H1 (cell line): ENCODE measurements around the gene DDX31. TPM values are rescaled to one million over a fixed set of nuclear protein-coding genes. Genes with fewer than 3 reads are reported as not detected.

Experiments used
- CHD7 ChIP-seq: fragments of 300-600 bp; sonication (generic); IDR thresholded peaks from 2 replicates; pipeline ENCODE4 v1.7.1; 2012; ENCODE audit warnings: low read length, moderate library complexity, mild to moderate bottlenecking, inconsistent platforms; ENCODE audit not compliant: insufficient replicate concordance
- CREB1 ChIP-seq: IDR thresholded peaks from 2 replicates; pipeline ENCODE4 v1.6.1; 2012; ENCODE audit warnings: inconsistent platforms
- POU5F1 ChIP-seq: IDR thresholded peaks from 2 replicates; pipeline ENCODE4 v1.6.1; 2011; ENCODE audit warnings: low read depth, mild to moderate bottlenecking, low read length, moderate library complexity
- RAD21 ChIP-seq, 2 experiments: IDR thresholded peaks in 1 of 2; conservative IDR thresholded peaks in 1 of 2; 2 replicates each; pipeline ENCODE4 v1.6.1; 2011; ENCODE audit warnings: low read depth in 2 of 2, low read length in 2 of 2, improper control_type of control experiment in 1 of 2, inconsistent platforms in 1 of 2, mild to moderate bottlenecking in 1 of 2, moderate library complexity in 1 of 2
- RXRA ChIP-seq: IDR thresholded peaks from 2 replicates; pipeline ENCODE4 v1.6.1; 2011; ENCODE audit warnings: low read depth, mild to moderate bottlenecking, low read length, moderate library complexity; ENCODE audit not compliant: insufficient read depth
- polyA plus RNA-seq, 7 experiments: library from polyadenylated mRNA; depleted of rRNA in 3 of 7; stranded (reverse) in 5 of 7; unstranded in 2 of 7; fragments of >200 nt in 5 of 7; fragments of 200-250 nt in 2 of 7; gene quantifications; 1 replicate in 5 of 7; 2 replicates in 1 of 7; 4 replicates in 1 of 7; pipeline versions ENCODE4 v1.2.1 to v1.2.3, GENCODE V29; 2011 to 2013; ENCODE audit warnings: missing spikeins in 2 of 7, mixed read lengths in 2 of 7
- total RNA-seq: library from RNA; stranded (reverse); fragmentation: NEBNext Ultra II Directional; extraction: Animal tissue kit (Norgen Biotek cat#: 25700); gene quantifications from 2 replicates; pipeline ENCODE4 v1.2.1, GENCODE V29; 2021
- TF ChIP-seq, protein P1 (sequence below): IDR thresholded peaks from 2 replicates; pipeline ENCODE4 v1.6.1; 2012; ENCODE audit warnings: low read length, inconsistent platforms

The DDX31 gene
- total and polyA plus RNA-seq, 2 of the 8 experiments (the other 6 are each of a cell fraction or from before 2014, with no cell fraction given): 9.5 to 23.7 TPM

DNA sequence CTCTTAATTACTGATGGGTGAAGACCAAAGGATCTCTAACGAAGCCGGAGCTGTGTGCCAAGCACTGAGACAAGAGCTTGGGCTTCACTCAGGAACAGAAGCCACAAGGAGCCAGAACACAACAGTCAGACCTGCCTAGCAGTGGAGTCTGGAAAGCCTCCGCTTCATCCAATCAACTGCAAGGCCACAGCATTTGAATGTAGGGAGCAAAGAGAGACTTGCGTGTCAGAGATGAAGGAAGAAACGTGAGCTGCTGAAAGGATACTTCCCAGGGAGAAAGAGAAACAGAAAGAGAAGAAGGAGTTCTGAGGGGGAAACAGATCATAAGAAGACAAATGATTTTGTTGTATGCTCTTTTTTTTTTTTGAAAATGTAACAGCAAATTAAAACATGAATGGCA is 43.5 kb downstream of the DDX31 start (continued):
- TF ChIP-seq, protein P1, sequence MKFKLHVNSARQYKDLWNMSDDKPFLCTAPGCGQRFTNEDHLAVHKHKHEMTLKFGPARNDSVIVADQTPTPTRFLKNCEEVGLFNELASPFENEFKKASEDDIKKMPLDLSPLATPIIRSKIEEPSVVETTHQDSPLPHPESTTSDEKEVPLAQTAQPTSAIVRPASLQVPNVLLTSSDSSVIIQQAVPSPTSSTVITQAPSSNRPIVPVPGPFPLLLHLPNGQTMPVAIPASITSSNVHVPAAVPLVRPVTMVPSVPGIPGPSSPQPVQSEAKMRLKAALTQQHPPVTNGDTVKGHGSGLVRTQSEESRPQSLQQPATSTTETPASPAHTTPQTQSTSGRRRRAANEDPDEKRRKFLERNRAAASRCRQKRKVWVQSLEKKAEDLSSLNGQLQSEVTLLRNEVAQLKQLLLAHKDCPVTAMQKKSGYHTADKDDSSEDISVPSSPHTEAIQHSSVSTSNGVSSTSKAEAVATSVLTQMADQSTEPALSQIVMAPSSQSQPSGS: no peak
- TF ChIP-seq POU5F1: no peak
- no peak for TF ChIP-seq CHD7
- no peak for TF ChIP-seq RAD21 (IDR thresholded peaks at IDR 0.05 in 1 of 2, conservative IDR thresholded peaks at IDR 0.05 in 1 of 2; ENCODE audit: low read depth in 2 of 2, low read length in 2 of 2)
- no peak for TF ChIP-seq RXRA
- no peak for TF ChIP-seq CREB1
